Transverse colon (tissue), 3 donors: ENCODE measurements around the gene HERC2.
"Not testable (repeated sequence)": the region's sequence is repeated elsewhere in the genome, so short reads cannot be mapped to it uniquely, and the experiment has no call there.

Experiments used
- POLR2A ChIP-seq: fragments of 450-650 bp; IDR thresholded peaks from one replicate; pipeline ENCODE4 v1.6.1; 2016; ENCODE audit warnings: antibody characterized with exemption, mild to moderate bottlenecking, moderate library complexity
- TF ChIP-seq, protein P1 (sequence below), 5 experiments: fragments of 200-600 bp in 3 of 5; fragments of 450-650 bp in 2 of 5; sonication (generic) in 3 of 5; IDR thresholded peaks; 1 replicate in 2 of 5; 2 replicates in 3 of 5; pipeline ENCODE4 v1.5.1; 2016 to 2017; ENCODE audit warnings: antibody characterized with exemption in 5 of 5, inconsistent platforms in 3 of 5, mild to moderate bottlenecking in 2 of 5, moderate library complexity in 1 of 5

DNA sequence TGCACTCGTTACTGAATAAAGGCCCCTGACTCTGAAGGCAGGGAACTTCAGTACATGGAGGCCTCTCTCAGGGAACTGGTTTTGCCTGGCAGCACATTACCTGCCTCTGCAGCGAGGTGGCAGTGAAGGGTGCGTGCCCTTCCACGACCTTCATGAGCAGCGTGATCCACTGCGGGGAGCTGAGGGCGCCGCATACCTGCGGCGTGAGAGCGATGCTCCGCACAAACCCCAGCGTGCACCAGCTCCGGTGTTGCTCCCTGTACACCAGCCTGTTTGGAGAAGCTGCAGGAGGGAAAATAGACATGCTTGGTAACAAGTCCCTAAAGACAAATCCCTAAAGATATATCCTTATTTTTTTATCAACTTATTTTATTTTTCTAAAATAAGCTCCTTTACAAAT, 106.5 kb downstream of the HERC2 start:
- TF ChIP-seq, protein P1, sequence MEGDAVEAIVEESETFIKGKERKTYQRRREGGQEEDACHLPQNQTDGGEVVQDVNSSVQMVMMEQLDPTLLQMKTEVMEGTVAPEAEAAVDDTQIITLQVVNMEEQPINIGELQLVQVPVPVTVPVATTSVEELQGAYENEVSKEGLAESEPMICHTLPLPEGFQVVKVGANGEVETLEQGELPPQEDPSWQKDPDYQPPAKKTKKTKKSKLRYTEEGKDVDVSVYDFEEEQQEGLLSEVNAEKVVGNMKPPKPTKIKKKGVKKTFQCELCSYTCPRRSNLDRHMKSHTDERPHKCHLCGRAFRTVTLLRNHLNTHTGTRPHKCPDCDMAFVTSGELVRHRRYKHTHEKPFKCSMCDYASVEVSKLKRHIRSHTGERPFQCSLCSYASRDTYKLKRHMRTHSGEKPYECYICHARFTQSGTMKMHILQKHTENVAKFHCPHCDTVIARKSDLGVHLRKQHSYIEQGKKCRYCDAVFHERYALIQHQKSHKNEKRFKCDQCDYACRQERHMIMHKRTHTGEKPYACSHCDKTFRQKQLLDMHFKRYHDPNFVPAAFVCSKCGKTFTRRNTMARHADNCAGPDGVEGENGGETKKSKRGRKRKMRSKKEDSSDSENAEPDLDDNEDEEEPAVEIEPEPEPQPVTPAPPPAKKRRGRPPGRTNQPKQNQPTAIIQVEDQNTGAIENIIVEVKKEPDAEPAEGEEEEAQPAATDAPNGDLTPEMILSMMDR (IDR thresholded peaks at IDR 0.05): not testable (repeated sequence)
- TF ChIP-seq POLR2A: not testable (repeated sequence)
